A673 (cell line): ENCODE measurements around the gene KAZN.

ENCODE experiments used
- CTCF ChIP-seq: fragments of 300-800, 200-600 bp; sonication (generic); conservative IDR thresholded peaks from 2 replicates; pipeline ENCODE4 v1.5.1; 2017; ENCODE audit warnings: low read depth, mild to moderate bottlenecking, antibody characterized with exemption, low read length, moderate library complexity, mixed read lengths
- EZH2 ChIP-seq: fragments of 200-600 bp; sonication (generic); IDR thresholded peaks from 2 replicates; pipeline ENCODE4 v1.6.1; 2017; ENCODE audit warnings: borderline replicate concordance, low read depth, mild to moderate bottlenecking, mixed read lengths, antibody characterized with exemption, low read length; ENCODE audit not compliant: poor library complexity, severe bottlenecking

- TF ChIP-seq CTCF (no peak), EZH2 (no peak)
These were observed 213.1 kb downstream of the KAZN start for GRCh38 chr1:14811573-14811972.
